Activated effector memory CD4-positive, alpha-beta T cell treated with Interleukin-2 at 50 U/mL for 16 hours (primary cell): ENCODE data around the gene TAS1R1.

Experiments used
- DNase-seq: peaks from one replicate; pipeline ENCODE4 v3.0.0-alpha.2; 2020

The TAS1R1 gene

DNA sequence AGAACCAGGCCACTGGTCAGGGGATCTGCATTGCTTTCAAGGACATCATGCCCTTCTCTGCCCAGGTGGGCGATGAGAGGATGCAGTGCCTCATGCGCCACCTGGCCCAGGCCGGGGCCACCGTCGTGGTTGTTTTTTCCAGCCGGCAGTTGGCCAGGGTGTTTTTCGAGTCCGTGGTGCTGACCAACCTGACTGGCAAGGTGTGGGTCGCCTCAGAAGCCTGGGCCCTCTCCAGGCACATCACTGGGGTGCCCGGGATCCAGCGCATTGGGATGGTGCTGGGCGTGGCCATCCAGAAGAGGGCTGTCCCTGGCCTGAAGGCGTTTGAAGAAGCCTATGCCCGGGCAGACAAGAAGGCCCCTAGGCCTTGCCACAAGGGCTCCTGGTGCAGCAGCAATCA, 19.7 kb downstream of the TAS1R1 start:
- DNase-seq: no peak

DNA sequence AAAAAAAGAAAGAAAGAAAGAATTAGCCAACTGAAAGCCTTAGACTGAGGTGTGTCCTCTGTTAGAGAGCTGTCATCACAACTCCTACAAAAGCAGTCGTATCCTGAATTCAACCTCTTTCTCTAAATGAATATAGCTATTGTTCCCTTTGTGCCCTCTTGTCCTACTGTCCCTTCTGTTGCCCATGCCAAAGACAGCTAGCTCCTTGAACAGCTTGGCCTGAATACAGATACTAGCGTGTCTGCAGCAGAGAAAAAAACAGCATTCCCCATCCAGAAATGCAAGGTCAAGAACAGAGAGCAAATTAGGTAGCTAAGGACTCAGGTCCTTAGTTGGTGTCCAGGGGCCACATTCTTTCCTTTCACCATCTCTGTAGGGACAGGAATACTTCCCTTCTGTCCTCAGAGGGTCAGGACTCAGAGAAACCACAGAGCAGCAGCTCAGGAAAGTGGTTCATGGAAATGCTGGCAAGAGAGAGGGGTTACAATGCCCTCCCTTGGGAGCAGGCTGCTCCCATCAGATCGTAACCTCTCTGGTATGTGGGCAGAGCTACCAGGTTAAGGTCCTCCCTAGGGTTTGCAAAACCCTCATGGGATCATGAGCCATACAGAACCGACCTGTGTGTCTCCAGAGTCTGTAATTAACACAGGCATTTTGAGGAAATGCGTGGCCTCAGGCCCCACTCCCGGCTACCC, 22.9 kb downstream of the TAS1R1 start:
- DNase-seq: no peak

DNA sequence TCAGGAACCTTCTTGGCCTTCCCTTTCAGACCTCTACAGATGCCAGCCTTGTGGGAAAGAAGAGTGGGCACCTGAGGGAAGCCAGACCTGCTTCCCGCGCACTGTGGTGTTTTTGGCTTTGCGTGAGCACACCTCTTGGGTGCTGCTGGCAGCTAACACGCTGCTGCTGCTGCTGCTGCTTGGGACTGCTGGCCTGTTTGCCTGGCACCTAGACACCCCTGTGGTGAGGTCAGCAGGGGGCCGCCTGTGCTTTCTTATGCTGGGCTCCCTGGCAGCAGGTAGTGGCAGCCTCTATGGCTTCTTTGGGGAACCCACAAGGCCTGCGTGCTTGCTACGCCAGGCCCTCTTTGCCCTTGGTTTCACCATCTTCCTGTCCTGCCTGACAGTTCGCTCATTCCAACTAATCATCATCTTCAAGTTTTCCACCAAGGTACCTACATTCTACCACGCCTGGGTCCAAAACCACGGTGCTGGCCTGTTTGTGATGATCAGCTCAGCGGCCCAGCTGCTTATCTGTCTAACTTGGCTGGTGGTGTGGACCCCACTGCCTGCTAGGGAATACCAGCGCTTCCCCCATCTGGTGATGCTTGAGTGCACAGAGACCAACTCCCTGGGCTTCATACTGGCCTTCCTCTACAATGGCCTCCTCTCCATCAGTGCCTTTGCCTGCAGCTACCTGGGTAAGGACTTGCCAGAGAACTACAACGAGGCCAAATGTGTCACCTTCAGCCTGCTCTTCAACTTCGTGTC, 23.7 kb downstream of the TAS1R1 start:
- DNase-seq: no peak

DNA sequence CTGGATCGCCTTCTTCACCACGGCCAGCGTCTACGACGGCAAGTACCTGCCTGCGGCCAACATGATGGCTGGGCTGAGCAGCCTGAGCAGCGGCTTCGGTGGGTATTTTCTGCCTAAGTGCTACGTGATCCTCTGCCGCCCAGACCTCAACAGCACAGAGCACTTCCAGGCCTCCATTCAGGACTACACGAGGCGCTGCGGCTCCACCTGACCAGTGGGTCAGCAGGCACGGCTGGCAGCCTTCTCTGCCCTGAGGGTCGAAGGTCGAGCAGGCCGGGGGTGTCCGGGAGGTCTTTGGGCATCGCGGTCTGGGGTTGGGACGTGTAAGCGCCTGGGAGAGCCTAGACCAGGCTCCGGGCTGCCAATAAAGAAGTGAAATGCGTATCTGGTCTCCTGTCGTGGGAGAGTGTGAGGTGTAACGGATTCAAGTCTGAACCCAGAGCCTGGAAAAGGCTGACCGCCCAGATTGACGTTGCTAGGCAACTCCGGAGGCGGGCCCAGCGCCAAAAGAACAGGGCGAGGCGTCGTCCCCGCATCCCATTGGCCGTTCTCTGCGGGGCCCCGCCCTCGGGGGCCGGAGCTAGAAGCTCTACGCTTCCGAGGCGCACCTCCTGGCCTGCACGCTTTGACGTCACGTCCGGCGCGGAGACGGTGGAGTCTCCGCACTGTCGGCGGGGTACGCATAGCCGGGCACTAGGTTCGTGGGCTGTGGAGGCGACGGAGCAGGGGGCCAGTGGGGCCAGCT, 24.4 kb downstream of the TAS1R1 start, which contains the start of gene ZBTB48:
Gene ZBTB48 (plus strand): TSS at position 621 of the 745 bp plus-strand sequence. CDS start 616 bp downstream, outside the sequence.
- DNase-seq: peak; percentile 94

DNA sequence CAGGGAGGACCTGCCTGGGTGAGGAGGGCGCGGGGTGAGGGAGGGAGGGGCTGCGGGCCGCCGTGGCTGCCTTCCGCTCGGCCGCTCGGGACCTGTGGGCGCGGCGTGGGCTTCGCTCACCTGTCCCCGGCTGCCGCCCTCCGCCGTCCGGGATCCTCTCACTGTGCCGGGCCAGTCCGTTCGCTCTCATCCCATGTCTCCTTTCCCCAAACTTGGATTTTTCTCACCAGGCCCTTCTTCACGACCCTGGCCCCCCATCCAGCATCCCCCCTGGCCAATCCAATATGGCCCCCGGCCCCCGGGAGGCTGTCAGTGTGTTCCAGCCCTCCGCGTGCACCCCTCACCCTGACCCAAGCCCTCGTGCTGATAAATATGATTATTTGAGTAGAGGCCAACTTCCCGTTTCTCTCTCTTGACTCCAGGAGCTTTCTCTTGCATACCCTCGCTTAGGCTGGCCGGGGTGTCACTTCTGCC, 25.0 kb downstream of the TAS1R1 start:
- no peak for DNase-seq

DNA sequence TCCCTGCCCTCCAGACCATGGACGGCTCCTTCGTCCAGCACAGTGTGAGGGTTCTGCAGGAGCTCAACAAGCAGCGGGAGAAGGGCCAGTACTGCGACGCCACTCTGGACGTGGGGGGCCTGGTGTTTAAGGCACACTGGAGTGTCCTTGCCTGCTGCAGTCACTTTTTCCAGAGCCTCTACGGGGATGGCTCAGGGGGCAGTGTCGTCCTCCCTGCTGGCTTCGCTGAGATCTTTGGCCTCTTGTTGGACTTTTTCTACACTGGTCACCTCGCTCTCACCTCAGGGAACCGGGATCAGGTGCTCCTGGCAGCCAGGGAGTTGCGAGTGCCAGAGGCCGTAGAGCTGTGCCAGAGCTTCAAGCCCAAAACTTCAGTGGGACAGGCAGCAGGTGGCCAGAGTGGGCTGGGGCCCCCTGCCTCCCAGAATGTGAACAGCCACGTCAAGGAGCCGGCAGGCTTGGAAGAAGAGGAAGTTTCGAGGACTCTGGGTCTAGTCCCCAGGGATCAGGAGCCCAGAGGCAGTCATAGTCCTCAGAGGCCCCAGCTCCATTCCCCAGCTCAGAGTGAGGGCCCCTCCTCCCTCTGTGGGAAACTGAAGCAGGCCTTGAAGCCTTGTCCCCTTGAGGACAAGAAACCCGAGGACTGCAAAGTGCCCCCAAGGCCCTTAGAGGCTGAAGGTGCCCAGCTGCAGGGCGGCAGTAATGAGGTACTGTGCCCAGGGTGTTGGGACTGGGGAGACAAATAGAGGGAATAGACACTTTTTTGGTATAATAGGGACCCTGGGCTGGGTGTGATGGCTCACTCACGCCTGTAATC, 25.7 kb downstream of the TAS1R1 start:
- DNase-seq: no peak

DNA sequence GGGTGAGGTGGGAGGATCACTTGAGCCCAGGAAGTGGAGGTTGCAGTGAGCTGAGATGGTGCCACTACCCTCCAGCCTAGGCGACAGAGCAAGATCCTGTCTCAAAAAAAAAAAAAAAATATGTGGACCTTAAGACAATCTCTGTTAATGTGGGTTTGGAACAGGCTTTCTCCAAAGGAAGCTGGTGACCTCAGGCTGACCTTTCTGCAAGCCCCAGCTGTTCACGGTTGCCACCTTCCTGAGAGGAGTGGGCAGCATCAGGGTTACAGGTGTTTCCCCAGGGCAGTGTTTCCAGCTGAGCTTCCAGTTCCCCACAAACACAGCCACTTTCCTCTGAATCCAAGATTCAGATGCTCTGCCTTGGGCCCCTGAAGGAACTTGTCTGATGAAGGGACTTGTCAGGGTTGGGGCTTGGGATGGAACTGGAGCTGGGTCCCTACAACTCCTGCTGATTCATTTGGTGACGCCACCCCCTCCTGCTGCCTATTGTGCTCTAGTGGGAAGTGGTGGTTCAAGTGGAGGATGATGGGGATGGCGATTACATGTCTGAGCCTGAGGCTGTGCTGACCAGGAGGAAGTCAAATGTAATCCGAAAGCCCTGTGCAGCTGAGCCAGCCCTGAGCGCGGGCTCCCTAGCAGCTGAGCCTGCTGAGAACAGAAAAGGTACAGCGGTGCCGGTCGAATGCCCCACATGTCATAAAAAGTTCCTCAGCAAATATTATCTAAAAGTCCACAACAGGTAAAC, 26.6 kb downstream of the TAS1R1 start:
- no peak for DNase-seq

DNA sequence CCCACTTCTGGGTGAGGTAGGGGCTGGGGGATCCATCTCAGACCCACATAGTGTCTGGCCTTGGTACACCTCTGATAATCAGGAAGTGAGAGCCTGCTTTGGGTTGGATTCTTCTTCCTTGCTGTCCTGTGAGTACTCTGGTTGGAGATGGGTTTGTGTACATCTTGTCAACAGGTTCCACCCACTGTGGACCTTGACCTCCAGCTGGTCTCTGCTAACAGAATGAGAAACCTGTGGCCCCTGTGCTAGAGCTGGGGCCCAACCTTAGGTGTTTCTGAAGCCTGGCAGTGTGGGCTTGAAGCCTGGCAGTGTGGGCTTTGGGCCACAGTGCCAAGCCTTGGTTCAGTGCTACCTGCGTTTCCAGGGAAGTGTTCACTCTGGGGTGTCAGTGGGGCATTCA, 27.3 kb downstream of the TAS1R1 start:
- DNase-seq: no peak

DNA sequence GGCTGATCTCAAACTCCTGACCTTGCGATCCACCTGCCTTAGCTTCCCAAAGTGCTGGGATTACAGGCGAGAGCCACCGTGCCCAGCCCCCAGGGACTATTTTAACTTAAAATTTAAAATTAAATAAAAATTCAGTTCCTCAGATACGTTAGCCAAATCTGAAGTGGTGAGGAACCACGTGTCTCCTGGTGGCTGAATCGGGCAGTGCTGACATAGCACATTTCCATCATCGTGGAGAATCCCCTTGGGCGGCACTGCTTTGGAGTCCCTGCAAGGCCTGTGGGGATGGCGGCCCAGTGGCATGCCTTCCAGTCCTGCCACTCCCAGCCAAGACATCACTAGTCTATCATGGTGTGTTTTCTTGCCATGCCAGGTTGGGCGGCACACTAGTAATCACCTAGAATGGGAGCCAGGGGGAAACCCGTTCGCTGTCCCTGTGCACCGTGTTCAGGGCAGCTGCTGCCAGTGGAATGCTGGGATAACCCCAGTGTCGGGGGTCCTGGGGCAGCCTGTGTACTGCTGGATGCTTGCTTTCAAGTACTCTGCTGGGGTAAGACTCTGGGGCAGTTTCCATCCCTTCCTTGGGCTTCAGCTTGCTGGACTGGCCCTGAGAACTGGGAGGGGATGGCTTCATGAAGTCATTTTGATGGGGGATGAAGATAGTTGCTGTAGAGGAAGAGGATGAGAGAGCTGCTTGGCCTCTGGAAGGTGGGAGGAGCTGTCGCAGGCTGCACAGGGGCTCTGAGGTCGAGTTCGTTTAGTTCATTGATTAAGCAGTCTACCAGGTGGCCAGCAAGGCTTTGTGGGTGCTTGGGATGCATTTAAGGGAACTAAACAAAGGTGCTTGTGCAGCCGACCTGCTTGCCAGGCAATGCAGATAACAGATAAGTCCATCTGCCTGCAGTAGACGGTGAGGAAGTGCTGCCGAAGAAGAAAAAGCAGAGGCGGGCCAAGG, 29.3 kb downstream of the TAS1R1 start:
- no peak for DNase-seq

DNA sequence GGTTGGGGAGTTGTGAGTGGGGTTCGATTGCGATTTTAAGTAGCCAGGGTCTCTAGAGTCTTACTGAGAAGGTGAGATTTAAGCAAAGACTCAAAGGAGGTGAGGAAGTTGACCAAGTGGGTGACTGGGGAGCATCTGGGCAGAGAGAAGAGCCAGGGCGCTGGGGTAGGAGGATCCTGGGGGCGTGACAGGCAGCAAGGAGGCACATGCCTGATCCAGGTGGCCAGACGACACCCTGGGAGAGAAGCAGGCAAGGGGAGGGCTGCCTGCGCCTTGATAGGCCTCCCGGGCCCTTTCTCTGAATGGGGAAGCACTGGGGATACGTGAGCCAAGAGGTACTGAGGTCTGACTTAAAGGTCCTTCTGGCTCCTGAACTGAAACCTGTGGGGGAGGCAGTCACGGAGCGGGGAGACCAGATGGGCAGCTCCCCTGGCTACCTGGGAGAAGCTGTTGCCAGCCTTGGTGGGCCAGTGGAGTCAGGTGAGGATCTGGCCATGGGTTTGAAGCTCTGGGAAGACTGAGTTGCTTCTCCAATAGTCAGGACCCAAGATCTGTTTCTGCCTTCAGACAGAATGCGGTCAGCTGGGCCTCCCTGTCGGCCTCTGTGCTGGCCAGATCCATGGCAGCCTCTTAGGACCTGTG, 30.1 kb downstream of the TAS1R1 start:
- no peak for DNase-seq

DNA sequence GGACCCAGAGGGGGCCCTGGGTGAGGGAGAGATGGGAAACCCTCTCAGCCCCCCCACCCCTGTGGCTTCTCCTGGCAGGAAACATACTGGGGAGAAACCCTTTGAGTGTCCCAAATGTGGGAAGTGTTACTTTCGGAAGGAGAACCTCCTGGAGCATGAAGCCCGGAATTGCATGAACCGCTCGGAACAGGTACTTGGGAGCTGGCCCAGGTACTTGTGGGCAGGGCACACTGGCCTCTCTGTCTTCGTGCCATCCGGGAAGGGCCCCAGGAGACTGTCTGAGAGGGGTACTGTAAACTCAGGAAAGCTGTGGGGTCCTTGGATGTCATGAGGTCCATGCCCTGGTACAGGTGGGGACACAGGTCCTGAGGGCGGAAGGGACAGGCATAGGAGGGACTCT, 30.7 kb downstream of the TAS1R1 start:
- no peak for DNase-seq

DNA sequence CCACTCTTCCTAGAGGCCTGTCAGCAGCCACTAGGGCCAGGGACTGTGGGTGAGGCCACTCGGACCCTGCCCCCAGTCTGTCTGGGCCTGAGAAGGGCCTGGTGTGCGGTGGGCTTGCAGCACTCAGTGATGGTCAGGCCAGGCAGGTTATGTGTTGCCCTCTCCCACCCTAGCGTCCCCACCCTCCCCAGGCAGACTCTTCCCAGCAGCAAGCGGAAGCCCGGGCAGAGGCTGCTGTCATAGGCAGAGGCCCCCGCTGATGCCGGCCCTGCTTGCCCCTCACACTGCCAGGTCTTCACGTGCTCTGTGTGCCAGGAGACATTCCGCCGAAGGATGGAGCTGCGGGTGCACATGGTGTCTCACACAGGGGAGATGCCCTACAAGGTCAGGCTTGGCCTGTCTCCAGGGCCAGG, 31.3 kb downstream of the TAS1R1 start:
- no peak for DNase-seq

DNA sequence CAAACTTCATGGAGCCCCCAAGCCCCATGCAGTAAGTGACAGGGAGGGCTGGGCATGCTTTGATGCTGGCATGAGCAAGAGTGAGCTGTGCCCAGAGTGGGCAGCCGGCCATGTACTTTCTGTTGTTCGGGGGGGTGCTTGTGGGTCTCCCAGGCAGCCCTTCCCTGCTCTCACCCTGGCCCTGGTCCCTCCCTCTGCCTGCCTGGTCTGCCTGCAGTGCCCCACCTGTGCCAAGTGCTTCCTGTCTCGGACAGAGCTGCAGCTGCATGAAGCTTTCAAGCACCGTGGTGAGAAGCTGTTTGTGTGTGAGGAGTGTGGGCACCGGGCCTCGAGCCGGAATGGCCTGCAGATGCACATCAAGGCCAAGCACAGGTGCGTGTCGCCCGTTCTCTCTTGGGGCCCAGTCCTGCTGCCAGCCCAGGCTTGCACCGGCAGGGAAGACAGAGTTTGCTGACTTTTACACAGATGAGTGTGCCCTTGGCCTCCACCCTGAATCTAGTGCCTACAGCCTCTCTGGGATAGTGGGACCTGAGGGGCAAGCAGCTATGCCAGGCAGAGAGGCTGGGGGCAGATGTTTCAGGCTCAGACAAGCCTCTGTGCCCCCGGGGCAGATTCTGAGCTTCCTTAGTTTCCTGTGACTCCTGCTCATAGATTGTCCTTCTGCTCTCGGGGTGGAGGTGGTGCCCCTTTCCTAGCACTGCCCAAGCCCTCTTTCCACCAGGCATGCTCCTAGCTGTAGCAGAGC, 32.3 kb downstream of the TAS1R1 start:
- no peak for DNase-seq

DNA sequence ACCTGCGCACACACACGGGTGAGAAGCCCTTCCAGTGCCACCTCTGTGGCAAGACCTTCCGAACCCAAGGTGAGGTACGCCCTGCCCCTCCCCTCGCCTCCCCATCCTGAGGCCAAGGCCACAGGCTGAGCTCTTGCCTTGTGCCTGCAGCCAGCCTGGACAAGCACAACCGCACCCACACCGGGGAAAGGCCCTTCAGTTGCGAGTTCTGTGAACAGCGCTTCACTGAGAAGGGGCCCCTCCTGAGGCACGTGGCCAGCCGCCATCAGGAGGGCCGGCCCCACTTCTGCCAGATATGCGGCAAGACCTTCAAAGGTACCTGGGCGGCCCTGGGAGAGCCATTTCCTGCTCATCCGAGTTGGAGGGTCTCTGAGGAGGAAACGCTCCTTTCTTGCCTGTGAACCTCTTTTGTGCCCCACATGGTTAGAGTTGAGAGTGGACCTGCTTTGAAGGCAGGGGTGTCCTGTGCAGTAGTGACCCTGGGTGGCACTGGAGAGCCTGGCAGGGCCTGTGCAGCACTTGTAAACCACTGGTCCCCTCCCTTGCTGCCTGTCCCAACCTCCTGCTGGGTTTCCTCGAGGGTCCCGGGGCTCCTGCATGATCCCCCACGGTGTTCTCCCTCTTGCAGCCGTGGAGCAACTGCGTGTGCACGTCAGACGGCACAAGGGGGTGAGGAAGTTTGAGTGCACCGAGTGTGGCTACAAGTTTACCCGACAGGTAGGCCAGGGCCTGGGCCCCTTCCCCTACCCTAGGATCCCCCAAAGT, 33.2 kb downstream of the TAS1R1 start:
- DNase-seq: no peak

DNA sequence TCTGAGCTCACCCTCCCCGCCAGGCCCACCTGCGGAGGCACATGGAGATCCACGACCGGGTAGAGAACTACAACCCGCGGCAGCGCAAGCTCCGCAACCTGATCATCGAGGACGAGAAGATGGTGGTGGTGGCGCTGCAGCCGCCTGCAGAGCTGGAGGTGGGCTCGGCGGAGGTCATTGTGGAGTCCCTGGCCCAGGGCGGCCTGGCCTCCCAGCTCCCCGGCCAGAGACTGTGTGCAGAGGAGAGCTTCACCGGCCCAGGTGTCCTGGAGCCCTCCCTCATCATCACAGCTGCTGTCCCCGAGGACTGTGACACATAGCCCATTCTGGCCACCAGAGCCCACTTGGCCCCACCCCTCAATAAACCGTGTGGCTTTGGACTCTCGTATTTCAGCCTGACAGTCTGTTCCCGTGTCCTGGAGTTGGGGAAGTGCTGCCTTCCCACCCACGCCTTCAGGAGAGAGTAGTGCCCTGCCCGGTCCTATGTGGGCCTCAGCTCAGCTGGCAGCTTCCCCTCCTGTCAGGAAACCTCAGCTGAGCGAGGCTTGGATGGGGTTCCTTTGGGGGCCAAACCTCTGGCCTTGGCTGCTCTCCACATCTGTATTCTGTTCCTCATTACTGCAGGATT, 33.9 kb downstream of the TAS1R1 start:
- DNase-seq: no peak

DNA sequence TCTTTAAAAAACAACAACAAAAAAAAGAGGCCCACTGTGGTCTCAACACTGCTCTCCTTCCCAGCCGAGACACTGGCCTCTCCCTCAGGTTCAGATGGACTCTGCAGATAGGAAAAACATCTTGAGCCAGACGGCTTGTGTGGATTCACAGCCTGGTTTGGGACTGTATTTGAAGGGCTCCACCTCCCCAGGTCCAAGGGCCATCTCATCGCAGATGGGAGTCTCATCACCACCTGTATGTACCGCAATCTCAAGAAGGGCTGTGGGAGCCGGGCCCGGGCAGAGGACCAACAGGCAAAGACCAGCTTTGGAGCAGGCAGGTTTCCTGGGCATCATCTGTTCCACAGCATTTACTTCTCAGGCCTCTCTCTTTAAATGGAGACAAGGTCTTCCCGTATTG, 34.9 kb downstream of the TAS1R1 start:
- no peak for DNase-seq

DNA sequence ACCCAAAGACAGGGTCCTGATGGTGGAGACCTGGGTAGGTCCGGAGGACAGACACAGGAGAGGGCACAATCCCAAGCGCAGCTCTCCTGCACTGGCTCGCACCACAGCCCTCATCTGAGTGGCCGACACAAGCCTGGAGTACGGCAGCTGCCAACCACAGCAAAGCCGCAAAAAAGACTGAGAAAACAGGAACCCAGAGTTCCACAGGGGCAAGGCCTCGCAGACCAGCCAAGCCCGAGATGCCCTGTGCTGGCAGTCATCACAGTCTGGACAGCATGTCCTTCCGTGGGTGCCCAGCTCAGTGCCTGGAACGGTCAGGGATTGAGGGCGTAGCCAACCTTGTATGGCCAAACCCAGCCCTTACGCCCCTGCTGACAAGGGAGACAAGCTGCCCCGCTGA, 36.1 kb downstream of the TAS1R1 start:
- no peak for DNase-seq

DNA sequence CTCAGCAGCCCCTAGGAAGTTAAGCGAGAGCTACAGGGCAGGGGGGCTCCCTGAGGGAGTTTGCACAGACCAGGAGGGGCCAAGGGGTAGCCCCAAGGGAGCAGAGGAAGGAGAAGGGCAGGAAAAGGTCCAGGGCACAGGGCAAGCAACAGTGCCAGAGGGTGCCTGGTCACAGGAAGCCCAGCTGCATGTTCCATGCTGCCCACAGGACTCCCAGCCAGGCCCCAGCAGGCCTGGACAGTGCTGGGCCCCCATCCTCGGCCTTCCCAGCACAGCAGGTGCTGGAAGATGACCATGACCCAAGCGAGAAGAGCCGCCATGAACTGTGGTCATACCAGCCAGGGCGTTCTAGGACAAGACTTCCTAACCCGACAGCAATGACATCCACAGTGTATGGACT, 36.5 kb downstream of the TAS1R1 start:
- DNase-seq: no peak
